HCT116 (cell line): ENCODE data around the gene CIDEA. TPM values are rescaled to one million over a fixed set of nuclear protein-coding genes. Genes with fewer than 3 reads are reported as not detected.

Experiments
- ATAC-seq: fragments of 200-7000 bp; cut with Tn5 transposase; 2 replicates; pipeline ENCODE4 v1.9.1; 2020; ENCODE audit warnings: mild to moderate bottlenecking, moderate library complexity
- BruUV-seq: library from RNA; stranded (reverse); fragments of 400-500 nt; replicated peaks from 2 replicates; lab custom pipeline; 2021; lab: Mats Ljungman, UMichigan
- CTCF ChIA-PET: fragments of 300-600 bp; sonication (Branson Sonifier 250); formaldehyde crosslinking; loops from one replicate; lab custom pipeline; 2021; ENCODE audit warnings: antibody characterized with exemption; lab: Charles Lee
- POLR2A ChIA-PET: fragments of 300-600, 350-600 bp; sonication (Branson Sonifier 250); formaldehyde crosslinking; loops from one replicate; lab custom pipeline; 2021; ENCODE audit warnings: antibody characterized with exemption; lab: Charles Lee
- RAD21 ChIA-PET, 2 experiments: fragments of 300-600 bp; sonication (Branson Sonifier 250); formaldehyde crosslinking; loops; one replicate each; lab custom pipeline; 2023; ENCODE audit warnings: low total read pairs in 2 of 2; ENCODE audit not compliant: uncharacterized antibody in 2 of 2, unreplicated experiment in 2 of 2, low non-redundant PET in 1 of 2; lab: Charles Lee
- DNase-seq: peaks from one replicate; pipeline ENCODE4 v3.0.0-alpha.2; 2010; ENCODE audit warnings: low read depth, low spot score
- H2AFZ ChIP-seq: fragments of 200-600 bp; shearing (Covaris generic), sonication (generic); 2 replicates; pipeline ENCODE4 v1.6.1; 2017; ENCODE audit warnings: low read depth, mixed run types, mixed read lengths, antibody characterized with exemption, low read length; ENCODE audit not compliant: poor library complexity, severe bottlenecking
- H3K27ac ChIP-seq: 2 replicates; pipeline ENCODE4 v1.5.1; 2012; ENCODE audit warnings: low read depth, low read length
- H3K27me3 ChIP-seq: fragments of 200-600 bp; sonication (generic); 2 replicates; pipeline ENCODE4 v1.6.1; 2016; ENCODE audit warnings: mixed run types, low read length, mixed read lengths; ENCODE audit not compliant: insufficient read depth
- H3K36me3 ChIP-seq, 2 experiments: fragments of 200-500 bp in 1 of 2; fragments of 200-600 bp in 1 of 2; sonication (Bioruptor generic) in 1 of 2; sonication (generic) in 1 of 2; 2 replicates each; pipeline versions ENCODE4 v1.5.1 to v1.6.1; 2014 to 2016; ENCODE audit warnings: low read length in 2 of 2, inconsistent platforms in 1 of 2, mixed read lengths in 1 of 2, mixed run types in 1 of 2; ENCODE audit not compliant: insufficient read depth in 2 of 2, control insufficient read depth in 1 of 2
- H3K4me1 ChIP-seq, 2 experiments: fragments of 200-600 bp in 1 of 2; sonication (generic) in 1 of 2; 2 replicates each; pipeline versions ENCODE4 v1.5.1 to v1.6.1; 2012 to 2017; ENCODE audit warnings: low read length in 2 of 2, inconsistent platforms in 1 of 2, mild to moderate bottlenecking in 1 of 2, mixed read lengths in 1 of 2, mixed run types in 1 of 2, moderate library complexity in 1 of 2; ENCODE audit not compliant: insufficient read depth in 2 of 2, control insufficient read depth in 1 of 2
- H3K4me2 ChIP-seq: fragments of 200-600 bp; sonication (generic); 2 replicates; pipeline ENCODE4 v1.6.1; 2017; ENCODE audit warnings: mixed run types, low read length, mixed read lengths
- H3K4me3 ChIP-seq, 2 experiments: fragments of 200-600 bp in 1 of 2; sonication (generic) in 1 of 2; replicated peaks in 1 of 2; 2 replicates each; pipeline ENCODE4 v1.5.1; 2011 to 2016; ENCODE audit warnings: low read length in 2 of 2, control low read depth in 1 of 2, low read depth in 1 of 2, mild to moderate bottlenecking in 1 of 2, mixed read lengths in 1 of 2, mixed run types in 1 of 2
- H3K79me2 ChIP-seq: fragments of 200-600 bp; sonication (generic); 2 replicates; pipeline ENCODE4 v1.6.1; 2017; ENCODE audit warnings: mild to moderate bottlenecking, mixed run types, low read length, moderate library complexity, mixed read lengths; ENCODE audit not compliant: insufficient read depth
- H3K9ac ChIP-seq: fragments of 200-600 bp; sonication (generic); 2 replicates; pipeline ENCODE4 v1.6.1; 2016; ENCODE audit warnings: low read length, mixed read lengths
- H3K9me2 ChIP-seq: fragments of 200-600 bp; sonication (generic), shearing (Covaris generic); 2 replicates; pipeline ENCODE4 v1.6.1; 2017; ENCODE audit warnings: mixed run types, mild to moderate bottlenecking, moderate library complexity; ENCODE audit not compliant: insufficient read depth
- H3K9me3 ChIP-seq, 2 experiments: fragments of 200-500 bp in 1 of 2; fragments of 200-600 bp in 1 of 2; sonication (Bioruptor generic) in 1 of 2; sonication (generic) in 1 of 2; 2 replicates each; pipeline ENCODE4 v1.6.1; 2014 to 2017; ENCODE audit warnings: low read length in 2 of 2, mixed read lengths in 2 of 2, inconsistent platforms in 1 of 2, low read depth in 1 of 2, mild to moderate bottlenecking in 1 of 2, mixed run types in 1 of 2, moderate library complexity in 1 of 2; ENCODE audit not compliant: control insufficient read depth in 1 of 2, insufficient read depth in 1 of 2
- H4K20me1 ChIP-seq: fragments of 200-600 bp; sonication (generic), shearing (Covaris generic); 2 replicates; pipeline ENCODE4 v1.6.1; 2017; ENCODE audit warnings: mixed run types, mild to moderate bottlenecking, moderate library complexity; ENCODE audit not compliant: insufficient read depth
- CBX3 ChIP-seq: IDR thresholded peaks from 2 replicates; pipeline ENCODE4 v1.6.1; 2012; ENCODE audit warnings: low read depth
- EZH2 ChIP-seq: fragments of 200-600 bp; sonication (generic); IDR thresholded peaks from 2 replicates; pipeline ENCODE4 v1.6.1; 2017; ENCODE audit warnings: antibody characterized with exemption, mixed run types
- JUND ChIP-seq: IDR thresholded peaks from 2 replicates; pipeline ENCODE4 v1.6.1; 2012
- POLR2AphosphoS5 ChIP-seq: IDR thresholded peaks from 2 replicates; pipeline ENCODE4 v1.6.1; 2011; ENCODE audit warnings: mild to moderate bottlenecking, low read depth, low read length, moderate library complexity
- RAD21 ChIP-seq: IDR thresholded peaks from 2 replicates; pipeline ENCODE4 v1.6.1; 2012; ENCODE audit warnings: low read depth, mild to moderate bottlenecking
- SIN3A ChIP-seq: IDR thresholded peaks from 2 replicates; pipeline ENCODE4 v1.6.1; 2012; ENCODE audit warnings: low read depth
- SP1 ChIP-seq: IDR thresholded peaks from 2 replicates; pipeline ENCODE4 v1.6.1; 2012; ENCODE audit warnings: low read depth
- SRF ChIP-seq: IDR thresholded peaks from 2 replicates; pipeline ENCODE4 v1.6.1; 2012; ENCODE audit warnings: low read depth
- TCF7L2 ChIP-seq: IDR thresholded peaks from 2 replicates; pipeline ENCODE4 v1.7.0; 2011; ENCODE audit warnings: borderline replicate concordance, inconsistent platforms; ENCODE audit not compliant: insufficient read depth, insufficient read length; ENCODE audit errors: extremely low read depth
- YY1 ChIP-seq: IDR thresholded peaks from 2 replicates; pipeline ENCODE4 v1.6.1; 2011; ENCODE audit warnings: low read length, low read depth, moderate library complexity, mild to moderate bottlenecking; ENCODE audit not compliant: insufficient replicate concordance; ENCODE audit errors: extremely low read depth
- intact Hi-C: fragments of 100-400 bp; cut with micrococcal nuclease; formaldehyde crosslinking; loops from 2 replicates; pipeline ENCODE4 v1.10.0; 2022
- total RNA-seq: library from RNA; stranded (reverse); gene quantifications from one replicate; pipeline ENCODE4 v1.2.1, GENCODE V29; 2021; ENCODE audit not compliant: unreplicated experiment

The CIDEA gene
- total RNA-seq, 1 experiment from 2014 or later: not detected

- ATAC-seq (no peak), DNase-seq (no peak)
- H2AFZ ChIP-seq: no peak overlapping the region
- no peak overlapping the region for H3K4me2 ChIP-seq
- ChIA-PET CTCF (interaction anchor here (4.5 kb wide), 1 partner anchor 15 kb away, joined by 29 read pairs; no protein-coding TSS in a partner anchor), POLR2A (no interaction called here), RAD21 (no interaction called here)
- H3K79me2 ChIP-seq: peaks cover 89% of the 10 kb centered on the region
- intact Hi-C loops: no loop called here
- no peaks in the 10 kb centered on the region; the same call in 1 of the 2 replicates for H4K20me1 ChIP-seq
- H3K36me3 ChIP-seq: peaks cover 27 to 67% of the 10 kb centered on the region in 2 experiments
- H3K27me3 ChIP-seq: no peaks in the 10 kb centered on the region
- no peaks in the 10 kb centered on the region for H3K9me2 ChIP-seq
- H3K4me1 ChIP-seq: peaks cover 9 to 10% of the 10 kb centered on the region in 2 experiments
- H3K9me3 ChIP-seq: peaks cover 0 to 5% of the 10 kb centered on the region in 2 experiments; a peak in 1 of 4 replicates
- no TSS peak for BruUV-seq
- H3K4me3 ChIP-seq: no peak overlapping the region
- H3K27ac ChIP-seq: no peak overlapping the region
- no peak overlapping the region for H3K9ac ChIP-seq
- TF ChIP-seq YY1 (no peak), SP1 (no peak), SRF (no peak), POLR2AphosphoS5 (no peak), SIN3A (no peak), RAD21 (no peak), CBX3 (no peak), EZH2 (no peak), TCF7L2 (no peak), JUND (no peak)
Measured at GRCh38 chr18:12313530-12314245, 59.5 kb downstream of the CIDEA start.
